ENCODE results near the gene NFKBIL1. TPM values are rescaled to one million over a fixed set of nuclear protein-coding genes. Genes with fewer than 3 reads are reported as not detected.
"Not testable (repeated sequence)": the region's sequence is repeated elsewhere in the genome, so short reads cannot be mapped to it uniquely, and the experiment has no call there.

NFKBIL1 gene
- total RNA-seq, 1 experiment from 2014 or later: 26.8 TPM

DNA sequence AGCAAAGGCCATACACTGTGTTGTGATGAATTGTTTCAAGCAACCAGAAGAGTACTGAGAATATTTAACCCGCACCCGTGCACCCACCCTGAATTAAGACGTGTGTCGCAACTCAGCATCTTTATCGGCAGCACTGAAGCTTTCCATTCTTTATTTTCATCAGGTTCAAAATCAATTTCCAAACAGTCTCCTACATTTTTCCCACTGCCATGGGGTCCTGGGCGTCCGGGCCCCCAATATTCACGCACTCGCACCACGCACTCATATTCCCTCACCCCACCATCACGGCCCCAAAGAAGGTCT, 33.0 kb downstream of the NFKBIL1 start:
- no peak for DNase-seq (ENCODE audit: low read depth)

- DNase-seq (ENCODE audit: low read depth): peak; percentile 71
Measured at GRCh38 chr6:31580807-31581433, 33.5 kb downstream of the NFKBIL1 start.

GRCh38 chr6:31581434-31582229, 34.2 kb downstream of the NFKBIL1 start:
- DNase-seq (ENCODE audit: low read depth): no peak

DNA sequence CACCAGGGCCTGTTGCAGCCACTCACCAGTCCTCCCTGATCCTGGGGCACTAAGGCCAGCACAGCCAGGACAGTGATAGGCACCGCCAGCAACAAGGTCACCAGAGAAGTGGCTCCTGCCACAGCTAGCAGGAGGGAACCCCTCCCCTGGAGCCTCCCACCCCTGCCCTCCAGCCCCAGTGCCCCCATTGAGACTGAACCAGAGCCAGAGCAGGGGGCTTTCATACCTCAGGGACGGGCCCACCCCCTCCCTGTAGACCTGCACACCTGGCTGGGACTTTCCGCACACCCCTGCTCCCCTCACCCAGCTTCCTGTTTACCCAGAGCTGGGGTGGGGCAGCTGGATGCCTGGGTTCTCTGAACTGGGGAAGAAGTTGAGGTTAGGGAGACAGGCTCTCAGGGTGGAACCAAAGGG, 34.8 kb downstream of the NFKBIL1 start, which contains the start of gene LTB:
Gene LTB (minus strand): TSS at position 195 of the 414 bp plus-strand sequence. CDS start 7 bp downstream, at position 188.
- DNase-seq (ENCODE audit: low read depth): no peak

DNA sequence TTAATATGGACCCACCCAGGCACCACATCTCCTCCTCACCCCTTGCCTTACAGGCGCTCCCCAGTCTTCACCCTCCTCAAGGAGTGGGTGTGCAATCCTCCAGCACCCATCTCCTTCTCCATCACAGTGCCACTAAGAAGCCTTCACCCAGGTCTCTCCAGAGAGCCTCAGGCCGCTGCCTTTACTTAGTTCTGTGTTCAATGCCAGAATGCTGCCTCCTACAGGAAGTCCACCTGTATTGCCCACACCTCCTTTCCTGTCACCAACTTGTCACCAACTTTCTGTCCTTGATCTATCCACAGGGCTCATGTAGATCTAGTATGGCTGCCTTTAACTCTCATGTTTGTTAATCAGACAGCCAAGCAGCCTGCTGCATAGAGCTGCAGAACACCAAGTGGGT, 38.1 kb downstream of the NFKBIL1 start:
- DNase-seq (ENCODE audit: low read depth): no peak

DNA sequence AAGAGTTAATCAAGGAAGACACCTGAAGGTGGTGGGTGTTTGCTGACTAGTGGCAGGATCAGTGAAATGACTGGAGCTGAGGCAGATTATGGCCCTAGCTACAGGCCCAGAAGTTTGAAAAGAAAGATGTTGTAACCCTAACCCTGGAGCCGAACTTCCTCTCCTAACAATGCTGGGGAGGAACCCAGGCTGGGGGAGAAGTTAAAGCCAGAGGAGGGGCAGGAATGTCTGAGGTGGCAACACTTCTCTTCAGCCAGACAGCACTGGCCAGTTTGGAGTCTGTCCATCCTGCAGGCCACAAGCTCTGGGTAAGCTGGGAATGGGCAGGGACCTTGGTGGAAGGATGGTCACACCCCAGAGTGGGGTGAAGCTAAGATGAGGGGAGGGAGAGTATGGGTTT, 38.6 kb downstream of the NFKBIL1 start, which contains the start of gene LST1:
Gene LST1 (plus strand): TSS at position 270 of the 400 bp plus-strand sequence. CDS start 1,023 bp downstream, outside the sequence.
- DNase-seq (ENCODE audit: low read depth): no peak

GRCh38 chr6:31586599-31587281, 39.3 kb downstream of the NFKBIL1 start:
- no peak for DNase-seq (ENCODE audit: low read depth)

- DNase-seq (ENCODE audit: low read depth): no peak
Measured at GRCh38 chr6:31587791-31588777, 40.7 kb downstream of the NFKBIL1 start.

- DNase-seq (ENCODE audit: low read depth): peak; percentile 56
Measured at GRCh38 chr6:31588871-31589650, 41.7 kb downstream of the NFKBIL1 start.

- not testable (repeated sequence) for DNase-seq (ENCODE audit: low read depth)
Measured at GRCh38 chr6:31590691-31591090, 43.3 kb downstream of the NFKBIL1 start.

GRCh38 chr6:31592396-31592771, 45.0 kb downstream of the NFKBIL1 start:
- no peak for DNase-seq (ENCODE audit: low read depth)

DNA sequence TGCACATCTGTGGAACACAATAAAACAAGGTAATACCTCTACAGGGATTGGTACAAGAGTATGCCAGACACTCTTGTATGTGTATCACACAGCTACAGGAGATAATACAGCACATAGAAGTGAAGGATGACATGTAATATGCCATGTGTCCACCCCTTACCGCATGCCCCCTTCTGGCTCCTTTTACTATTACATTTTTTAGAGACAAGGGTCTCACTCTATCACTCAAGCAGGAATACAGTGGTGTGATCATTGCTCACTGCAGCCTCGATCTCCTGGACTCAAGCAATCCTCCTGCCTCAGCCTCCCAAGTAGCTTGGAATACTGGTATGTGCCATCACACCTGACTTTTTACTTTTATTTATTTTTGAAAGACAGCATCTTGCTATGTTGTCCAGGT, 49.6 kb downstream of the NFKBIL1 start:
- DNase-seq (ENCODE audit: low read depth): peak; percentile 35

DNA sequence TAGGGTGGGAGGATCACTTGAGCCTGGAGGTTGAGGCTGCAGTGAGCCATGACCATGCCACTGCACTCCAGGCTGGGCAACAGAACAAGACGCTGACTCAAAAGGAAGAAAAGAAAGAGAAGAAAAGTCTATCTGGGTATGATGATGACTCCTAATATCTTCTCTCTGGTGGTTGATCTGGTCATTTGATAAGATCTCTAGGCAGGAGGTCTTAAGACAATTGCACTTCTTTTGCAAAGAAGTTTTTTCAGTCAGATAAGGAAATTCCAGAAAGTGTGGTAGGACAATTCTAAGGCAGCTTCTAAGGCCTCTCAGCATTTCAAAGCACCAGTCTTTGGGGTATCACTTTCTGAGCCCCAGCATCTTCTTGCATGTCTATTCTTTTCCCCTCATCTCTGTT, 59.9 kb downstream of the NFKBIL1 start:
- no peak for DNase-seq (ENCODE audit: low read depth)

Other genes with a start within 250 kb of the NFKBIL1 start
- gene HLA-B, start 190.4 kb upstream of the NFKBIL1 start, total RNA-seq (2014; rRNA removed): 47.6 and 58.7 TPM in 2 replicates
- gene MICA, start 144.0 kb upstream of the NFKBIL1 start, total RNA-seq (2014; rRNA removed): 23.5 and 27.8 TPM in 2 replicates
- 10.6 and 13.0 TPM in 2 replicates for gene MICB, start 49.5 kb upstream of the NFKBIL1 start, total RNA-seq (2014; rRNA removed)
- not detected in 2 replicates for gene MCCD1, start 18.6 kb upstream of the NFKBIL1 start, total RNA-seq (2014; rRNA removed)
- 402 and 452 TPM in 2 replicates for gene DDX39B, start 5.6 kb upstream of the NFKBIL1 start, total RNA-seq (2014; rRNA removed)
- 3.1 and 3.3 TPM in 2 replicates for gene ATP6V1G2, start 1.0 kb upstream of the NFKBIL1 start, total RNA-seq (2014; rRNA removed)
- not detected in 2 replicates for gene LTA, start 24.7 kb downstream of the NFKBIL1 start, total RNA-seq (2014; rRNA removed)
- gene TNF, start 28.0 kb downstream of the NFKBIL1 start, total RNA-seq (2014; rRNA removed): not detected in 2 replicates
- gene LTB, start 34.8 kb downstream of the NFKBIL1 start, total RNA-seq (2014; rRNA removed): not detected in 2 replicates
- gene LST1, start 38.7 kb downstream of the NFKBIL1 start, total RNA-seq (2014; rRNA removed): not detected in 2 replicates
- not detected in 2 replicates for gene NCR3, start 45.4 kb downstream of the NFKBIL1 start, total RNA-seq (2014; rRNA removed)
- gene AIF1, start 67.6 kb downstream of the NFKBIL1 start, total RNA-seq (2014; rRNA removed): not detected in 2 replicates
- gene PRRC2A, start 73.1 kb downstream of the NFKBIL1 start, total RNA-seq (2014; rRNA removed): 75.9 and 81.7 TPM in 2 replicates
- 180 and 219 TPM in 2 replicates for gene BAG6, start 105.1 kb downstream of the NFKBIL1 start, total RNA-seq (2014; rRNA removed)
- gene APOM, start 108.3 kb downstream of the NFKBIL1 start, total RNA-seq (2014; rRNA removed): 3.9 and 4.4 TPM in 2 replicates
- gene C6orf47, start 113.2 kb downstream of the NFKBIL1 start, total RNA-seq (2014; rRNA removed): 30.0 and 31.3 TPM in 2 replicates
- gene GPANK1, start 117.4 kb downstream of the NFKBIL1 start, total RNA-seq (2014; rRNA removed): 28.5 and 31.2 TPM in 2 replicates
- 292 and 320 TPM in 2 replicates for gene CSNK2B, start 118.5 kb downstream of the NFKBIL1 start, total RNA-seq (2014; rRNA removed)
- 2.4 and 4.0 TPM in 2 replicates for gene LY6G5B, start 122.4 kb downstream of the NFKBIL1 start, total RNA-seq (2014; rRNA removed)
- 1.4 and 3.2 TPM in 2 replicates for gene LY6G5C, start 133.5 kb downstream of the NFKBIL1 start, total RNA-seq (2014; rRNA removed)
- 45.8 and 50.5 TPM in 2 replicates for gene ABHD16A, start 155.7 kb downstream of the NFKBIL1 start, total RNA-seq (2014; rRNA removed)
- gene LY6G6F, start 159.3 kb downstream of the NFKBIL1 start, total RNA-seq (2014; rRNA removed): not detected in 2 replicates
- gene LY6G6D, start 167.7 kb downstream of the NFKBIL1 start, total RNA-seq (2014; rRNA removed): not detected in 2 replicates
- 0.51 TPM in 1 of 2 replicates, not detected in the other for gene LY6G6C, start 174.1 kb downstream of the NFKBIL1 start, total RNA-seq (2014; rRNA removed)
- not detected in 2 replicates for gene MPIG6B, start 175.8 kb downstream of the NFKBIL1 start, total RNA-seq (2014; rRNA removed)
- 78.4 and 85.8 TPM in 2 replicates for gene DDAH2, start 181.7 kb downstream of the NFKBIL1 start, total RNA-seq (2014; rRNA removed)
- 771 and 894 TPM in 2 replicates for gene CLIC1, start 188.9 kb downstream of the NFKBIL1 start, total RNA-seq (2014; rRNA removed)
- 13.2 and 16.5 TPM in 2 replicates for gene MSH5, start 192.4 kb downstream of the NFKBIL1 start, total RNA-seq (2014; rRNA removed)
- gene SAPCD1, start 215.0 kb downstream of the NFKBIL1 start, total RNA-seq (2014; rRNA removed): 1.5 and 2.7 TPM in 2 replicates
- not detected in 2 replicates for gene VWA7, start 229.7 kb downstream of the NFKBIL1 start, total RNA-seq (2014; rRNA removed)
- 63.2 and 68.7 TPM in 2 replicates for gene VARS1, start 248.1 kb downstream of the NFKBIL1 start, total RNA-seq (2014; rRNA removed)

Data from LHCN-M2 (cell line).